ENCODE data around the gene AURKA. TPM values are rescaled to one million over a fixed set of nuclear protein-coding genes. Genes with fewer than 3 reads are reported as not detected.

Gene AURKA
- total and polyA plus RNA-seq, 2 of the 8 experiments (the other 6 are each of a cell fraction or from before 2014, with no cell fraction given), result 45.8 to 84.8 TPM

GRCh38 chr20:56348746-56349145 lies 43.3 kb downstream of the AURKA start:
- Histone ChIP-seq H3K9me3 (ENCODE audit: insufficient read depth in 2 of 2, low read depth in 1 of 2, low read length in 1 of 2) (no peaks in the 10 kb centered on the region), H2BK12ac (ENCODE audit: low read depth, low read length) (no peak overlapping the region), H3K23me2 (ENCODE audit: low read depth, low read length) (no peaks in the 10 kb centered on the region), H2BK15ac (ENCODE audit: low read length) (no peak overlapping the region), H2AK5ac (ENCODE audit: low read depth, low read length) (no peak overlapping the region), H3K9ac (replicated peaks in 1 of 4; ENCODE audit: extremely low read depth in 1 of 4, low read depth in 3 of 4, low read length in 3 of 4) (no peak overlapping the region), H3K79me1 (ENCODE audit: low read depth, low read length) (no peaks in the 10 kb centered on the region), H3K4me1 (replicated peaks in 1 of 4; ENCODE audit: control insufficient read depth in 3 of 4, insufficient read depth in 4 of 4, low read length in 3 of 4) (peaks cover 0 to 6% (median 3%) of the 10 kb centered on the region in 4 experiments; a peak in 4 of 7 replicates), H3K4ac (replicated peaks; ENCODE audit: insufficient read length, low read depth, low read length) (no peak overlapping the region), H4K5ac (ENCODE audit: insufficient read length, low read depth, low read length) (no peak overlapping the region), H3K79me2 (ENCODE audit: control insufficient read depth in 1 of 2, insufficient read depth in 2 of 2, low read length in 2 of 2) (no peaks in the 10 kb centered on the region), H2BK120ac (replicated peaks; ENCODE audit: low read depth, low read length) (no peak overlapping the region), H3K27ac (ENCODE audit: low read depth, low read length) (no peak overlapping the region), H2AFZ (ENCODE audit: low read length) (no peak overlapping the region), H3K56ac (replicated peaks; ENCODE audit: insufficient read length, low read depth, low read length) (no peak overlapping the region), H2BK20ac (ENCODE audit: low read length) (no peak overlapping the region), H4K91ac (replicated peaks; ENCODE audit: insufficient read length, low read length) (no peak overlapping the region), H3K14ac (ENCODE audit: insufficient read length) (no peak overlapping the region), H3K23ac (ENCODE audit: insufficient read length) (no peak overlapping the region), H2BK5ac (ENCODE audit: low read depth, low read length) (no peak overlapping the region), H3K4me2 (ENCODE audit: insufficient read depth in 1 of 2, low read depth in 2 of 2, low read length in 2 of 2) (peak overlapping the region in 1 of 2 experiments; percentile 5; a peak in 1 of 4 replicates), H4K20me1 (replicated peaks in 1 of 2; ENCODE audit: control insufficient read depth in 1 of 2, insufficient read depth in 2 of 2, low read length in 2 of 2) (no peaks in the 10 kb centered on the region), H3K27me3 (replicated peaks in 1 of 4; ENCODE audit: control insufficient read depth in 3 of 4, extremely low read depth in 1 of 4, insufficient read depth in 3 of 4, low read length in 3 of 4) (peaks cover 4 to 23% (median 15%) of the 10 kb centered on the region in 4 experiments), H3K18ac (ENCODE audit: extremely low read depth, low read length) (no peak overlapping the region), H4K8ac (ENCODE audit: extremely low read depth, insufficient read depth, low read length) (no peak overlapping the region), H3K4me3 (ENCODE audit: extremely low read depth in 1 of 4, insufficient read depth in 2 of 4, low read depth in 3 of 4, low read length in 4 of 4) (no peak overlapping the region), H3K36me3 (ENCODE audit: control insufficient read depth in 2 of 4, insufficient read depth in 4 of 4, low read length in 3 of 4) (no peaks in the 10 kb centered on the region)
- WGBS, 2 experiments (ENCODE audit: extremely low coverage in 1 of 2, insufficient coverage in 1 of 2, insufficient read length in 1 of 2, insufficient replicate concordance in 2 of 2, low coverage in 1 of 2, low lambda C conversion rate in 2 of 2, missing lambda C conversion rate in 1 of 2), result 39% methylated on average over 3 of the region's 3 CpGs; no CpG with 5 or more reads in 1 of the 2 experiments
- TF ChIP-seq POU5F1 (IDR thresholded peaks at IDR 0.05; ENCODE audit: low read depth, low read length) (no peak), BACH1 (IDR thresholded peaks at IDR 0.05; ENCODE audit: low read length) (no peak), TBP (IDR thresholded peaks at IDR 0.05; ENCODE audit: low read depth, low read length) (no peak), KDM1A (IDR thresholded peaks at IDR 0.05; ENCODE audit: borderline replicate concordance, low read length) (no peak), RNF2 (IDR thresholded peaks at IDR 0.05; ENCODE audit: borderline replicate concordance, low read depth, low read length, missing control alignments, poor library complexity, severe bottlenecking) (no peak), ASH2L (IDR thresholded peaks at IDR 0.05; ENCODE audit: low read length) (no peak), SIX5 (IDR thresholded peaks at IDR 0.05; ENCODE audit: low read depth, low read length) (no peak), CHD1 (IDR thresholded peaks at IDR 0.05; ENCODE audit: low read depth, low read length) (no peak), CTBP2 (IDR thresholded peaks at IDR 0.05; ENCODE audit: borderline replicate concordance, insufficient read depth, insufficient read length, low read length) (no peak), CBX8 (IDR thresholded peaks at IDR 0.05; ENCODE audit: borderline replicate concordance, low read depth, low read length) (no peak)
- FAIRE-seq (no peak), DNase-seq (ENCODE audit: low read depth in 1 of 2, low spot score in 2 of 2) (no peak)
- ChIA-PET CTCF (ENCODE audit: partially characterized antibody) (no interaction called here), POLR2A (ENCODE audit: partially characterized antibody) (no interaction called here)

All from H1 (cell line).